ENCODE measurements around the gene DRC1.
"Not testable (repeated sequence)": the region's sequence is repeated elsewhere in the genome, so short reads cannot be mapped to it uniquely, and the experiment has no call there.

DRC1 gene

DNA sequence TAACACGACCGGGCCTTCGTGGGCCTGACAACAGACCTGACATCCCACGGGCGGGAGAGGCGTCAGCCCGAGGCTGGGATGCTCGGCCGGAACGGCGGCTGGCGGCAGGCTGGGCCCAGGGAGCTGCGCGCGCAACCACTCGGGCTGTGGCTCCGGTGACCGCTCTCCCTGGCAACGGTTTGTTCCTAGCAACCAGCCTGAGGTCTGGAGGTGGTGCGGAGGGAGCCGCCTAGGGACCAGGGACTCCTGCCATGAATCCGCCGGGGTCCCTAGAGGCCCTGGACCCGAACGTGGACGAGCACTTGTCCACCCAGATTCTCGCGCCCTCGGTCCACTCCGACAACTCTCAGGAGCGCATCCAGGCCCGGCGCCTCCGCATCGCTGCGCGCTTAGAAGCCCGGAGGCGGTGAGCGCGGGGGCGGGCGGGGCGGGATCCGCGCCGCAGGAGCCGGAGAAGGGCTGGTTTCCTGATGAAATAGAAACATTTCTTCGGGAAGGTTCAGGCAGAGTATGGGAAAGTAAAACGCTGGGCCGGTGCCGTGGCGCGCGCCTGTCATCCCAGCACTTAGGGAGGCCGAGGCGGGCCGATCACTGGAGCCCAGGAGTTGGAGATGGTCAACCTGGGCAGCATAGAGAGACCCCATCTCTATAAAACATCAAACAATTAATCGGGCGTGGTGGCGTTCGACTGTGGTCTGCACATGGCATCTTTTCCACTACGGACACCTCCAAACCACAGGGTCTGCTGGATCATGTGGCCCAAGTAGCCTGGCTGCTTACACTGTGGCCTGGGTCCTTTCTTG is at the start of gene DRC1:
Gene DRC1 (plus strand): TSS at position 182 of the 803 bp plus-strand sequence. CDS start 70 bp downstream, at position 252.
- DNase-seq (ENCODE audit: low read depth): no peak
- no peak for TF ChIP-seq CTCF (IDR thresholded peaks at IDR 0.05; ENCODE audit: insufficient read depth, low read depth, low read length, missing control alignments)
- H3K4me3 ChIP-seq (ENCODE audit: low read depth, low read length): no peak within 1 kb of the TSS

DNA sequence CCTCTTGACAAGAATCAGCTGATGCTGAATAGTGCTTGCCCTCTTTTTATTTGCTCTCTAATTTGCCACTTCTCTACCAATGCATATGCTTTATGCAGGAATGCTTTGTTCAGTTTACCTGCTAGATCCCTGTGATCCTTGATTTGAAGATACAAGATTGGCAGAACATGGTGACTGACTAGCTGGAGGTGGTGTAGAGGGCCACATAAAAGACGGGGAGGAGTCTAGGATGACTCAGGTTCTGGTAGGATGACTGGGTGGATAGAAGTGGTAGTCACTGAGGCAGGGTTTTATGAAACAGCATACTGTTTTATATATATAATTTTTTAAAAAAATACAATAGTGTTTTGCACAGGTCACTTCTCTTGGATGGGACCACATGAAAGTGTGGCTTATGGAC is 48.8 kb upstream of the DRC1 start:
- no peak for DNase-seq (ENCODE audit: low read depth)
- TF ChIP-seq CTCF (IDR thresholded peaks at IDR 0.05; ENCODE audit: insufficient read depth, low read depth, low read length, missing control alignments): no peak
- no peak overlapping the region for H3K4me3 ChIP-seq (ENCODE audit: low read depth, low read length)

DNA sequence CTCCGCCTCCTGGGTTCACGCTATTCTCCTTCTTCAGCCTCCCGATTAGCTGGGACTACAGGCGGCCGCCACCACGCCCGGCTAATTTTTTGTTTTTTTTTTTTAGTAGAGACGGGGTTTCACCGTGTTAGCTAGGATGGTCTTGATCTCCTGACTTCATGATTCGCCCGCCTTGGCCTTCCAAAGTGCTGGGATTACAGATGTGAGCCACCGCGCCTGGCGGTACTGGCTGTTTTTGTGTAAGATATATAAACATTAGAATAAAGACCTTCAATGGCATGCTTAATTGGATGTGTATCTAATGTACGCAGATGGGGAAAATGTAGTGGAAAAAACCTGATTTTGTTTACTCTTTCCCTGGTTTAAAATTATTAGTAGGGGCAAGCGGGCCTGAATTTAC is 47.3 kb upstream of the DRC1 start:
- not testable (repeated sequence) for DNase-seq (ENCODE audit: low read depth); H3K4me3 ChIP-seq (ENCODE audit: low read depth, low read length)

GRCh38 chr2:26355038-26355995 is 46.4 kb upstream of the DRC1 start:
- no peak for TF ChIP-seq CTCF (IDR thresholded peaks at IDR 0.05; ENCODE audit: insufficient read depth, low read depth, low read length, missing control alignments)
- no peak for DNase-seq (ENCODE audit: low read depth)

DNA sequence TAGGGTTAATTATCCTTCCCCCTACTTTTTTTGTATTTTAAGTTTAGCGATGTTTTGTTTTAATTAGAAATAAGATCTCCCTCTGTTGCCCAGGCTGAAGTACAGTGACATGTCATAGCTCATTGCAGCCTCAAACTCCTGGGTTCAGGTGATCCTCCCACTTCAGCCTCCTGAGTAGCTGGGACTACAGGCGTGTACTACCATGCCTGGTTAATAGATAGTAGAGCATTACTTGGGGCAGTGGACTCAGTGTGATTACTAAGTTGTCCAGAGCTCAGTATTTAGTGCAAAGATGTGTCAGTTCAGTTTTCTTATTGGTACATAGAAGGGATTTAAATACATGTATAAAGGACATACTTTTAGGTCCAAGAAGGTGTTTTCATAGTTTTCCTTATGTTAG is 45.6 kb upstream of the DRC1 start:
- DNase-seq (ENCODE audit: low read depth): no peak

More at GRCh38 chr2:26355038-26355995, 46.4 kb upstream of the DRC1 start:
- no peak overlapping the region for H3K4me3 ChIP-seq (ENCODE audit: low read depth, low read length)

GRCh38 chr2:26356771-26357170 is 44.9 kb upstream of the DRC1 start:
- H3K4me3 ChIP-seq (ENCODE audit: low read depth, low read length): no peak overlapping the region
- no peak for TF ChIP-seq CTCF (IDR thresholded peaks at IDR 0.05; ENCODE audit: insufficient read depth, low read depth, low read length, missing control alignments)
- DNase-seq (ENCODE audit: low read depth): no peak

More for the DNA sequence above, 45.6 kb upstream of the DRC1 start:
- TF ChIP-seq CTCF (IDR thresholded peaks at IDR 0.05; ENCODE audit: insufficient read depth, low read depth, low read length, missing control alignments): no peak
- no peak overlapping the region for H3K4me3 ChIP-seq (ENCODE audit: low read depth, low read length)

DNA sequence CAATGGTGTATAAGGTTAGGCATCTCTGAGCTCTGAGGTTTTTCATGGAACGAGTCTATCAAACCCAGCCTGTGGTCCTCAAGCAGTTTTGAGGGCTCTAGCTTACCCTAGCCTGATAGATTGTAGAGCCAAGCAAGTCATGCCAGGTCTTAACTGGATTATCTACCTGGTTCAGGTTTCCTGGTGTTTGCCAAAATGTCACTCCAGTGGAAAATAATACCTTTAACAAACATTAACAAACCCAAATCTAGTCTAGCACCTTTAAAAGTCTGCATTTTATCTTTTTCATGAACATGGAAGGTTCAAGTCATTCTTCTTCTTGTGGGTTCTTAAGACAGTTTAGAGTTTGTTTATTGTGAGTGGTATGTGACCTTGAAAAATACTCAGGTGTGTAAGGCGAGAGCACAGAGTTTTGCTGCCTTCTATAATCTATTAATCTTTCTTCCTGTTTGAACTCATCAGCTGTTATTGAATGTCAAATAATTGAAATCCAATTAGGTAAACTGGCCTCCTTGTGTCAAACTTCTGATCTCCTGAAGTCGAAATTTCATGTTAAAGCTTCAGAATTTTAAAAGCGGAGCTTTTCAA is 41.7 kb upstream of the DRC1 start:
- no peak for TF ChIP-seq CTCF (IDR thresholded peaks at IDR 0.05; ENCODE audit: insufficient read depth, low read depth, low read length, missing control alignments)
- no peak for DNase-seq (ENCODE audit: low read depth)
- H3K4me3 ChIP-seq (ENCODE audit: low read depth, low read length): no peak overlapping the region
